K562 (cell line): Measurements from ENCODE around the gene ARFGAP3. TPM values are rescaled to one million over a fixed set of nuclear protein-coding genes. Genes with fewer than 3 reads are reported as not detected.

Experiments used
- HINFP ChIP-seq: fragments of 450-650 bp; conservative IDR thresholded peaks from 2 replicates; pipeline ENCODE4 v1.6.1; 2016; ENCODE audit warnings: missing genetic modification characterization, low read depth, mild to moderate bottlenecking, control low read depth, missing compliant biosample characterization
- HOMEZ ChIP-seq: fragments of 250-450 bp; sonication (Bioruptor Pico); IDR thresholded peaks from 2 replicates; pipeline ENCODE4 v1.4.0; 2020; ENCODE audit warnings: mild to moderate bottlenecking, moderate library complexity
- KDM4B ChIP-seq, 2 experiments: fragments of 450-650 bp in 1 of 2; sonication (generic) in 1 of 2; IDR thresholded peaks; 2 replicates each; pipeline ENCODE4 v1.6.1; 2016 to 2017; ENCODE audit warnings: borderline replicate concordance in 2 of 2, antibody characterized with exemption in 1 of 2, low read depth in 1 of 2, mild to moderate bottlenecking in 1 of 2
- NEUROD1 ChIP-seq: fragments of 150-350 bp; IDR thresholded peaks from 2 replicates; pipeline ENCODE4 v1.6.1; 2014; ENCODE audit warnings: borderline replicate concordance, low read length, low read depth; ENCODE audit not compliant: partially characterized antibody
- POU5F1 ChIP-seq: fragments of 150-350 bp; IDR thresholded peaks from 2 replicates; pipeline ENCODE4 v1.6.1; 2014; ENCODE audit warnings: borderline replicate concordance, low read length, low read depth, mild to moderate bottlenecking; ENCODE audit not compliant: partially characterized antibody
- PTTG1 ChIP-seq: fragments of 450-650 bp; IDR thresholded peaks from 2 replicates; pipeline ENCODE4 v1.6.1; 2016; ENCODE audit warnings: low read depth, mild to moderate bottlenecking, missing genetic modification characterization, missing compliant biosample characterization
- RBM14 ChIP-seq: fragments of 200-400 bp; formaldehyde crosslinking; IDR thresholded peaks from 2 replicates; pipeline ENCODE4 v1.6.1; 2018; ENCODE audit warnings: low read depth, mild to moderate bottlenecking, low read length, moderate library complexity, borderline replicate concordance; ENCODE audit not compliant: insufficient read depth
- USF2 ChIP-seq: sonication (generic); formaldehyde crosslinking; IDR thresholded peaks from 2 replicates; pipeline ENCODE4 v1.5.0; 2020; ENCODE audit warnings: missing genetic modification reagents
- ZC3H4 ChIP-seq: sonication (generic); formaldehyde crosslinking; IDR thresholded peaks from 2 replicates; pipeline ENCODE4 v1.9.0; 2021; ENCODE audit warnings: missing genetic modification reagents, borderline replicate concordance
- ZNF133 ChIP-seq: fragments of 250-450 bp; sonication (Bioruptor Pico); IDR thresholded peaks from 2 replicates; pipeline ENCODE4 v1.4.0; 2020; ENCODE audit warnings: mild to moderate bottlenecking
- ZNF280B ChIP-seq: fragments of 250-450 bp; sonication (Bioruptor Pico); IDR thresholded peaks from 2 replicates; pipeline ENCODE4 v1.5.1; 2021; ENCODE audit warnings: mild to moderate bottlenecking
- ZNF318 ChIP-seq, 2 experiments: fragments of 450-650 bp; IDR thresholded peaks; 2 replicates each; pipeline ENCODE4 v1.6.1; 2016; ENCODE audit warnings: mild to moderate bottlenecking in 2 of 2, borderline replicate concordance in 1 of 2, low read depth in 1 of 2, moderate library complexity in 1 of 2
- ZNF507 ChIP-seq: conservative IDR thresholded peaks from 2 replicates; pipeline ENCODE4 v1.6.1; 2017; ENCODE audit warnings: missing genetic modification characterization, missing compliant biosample characterization
- polyA plus RNA-seq, 8 experiments: library from polyadenylated mRNA; depleted of rRNA in 4 of 8; stranded (reverse) in 5 of 8; unstranded in 3 of 8; fragments of >200 nt; fragmentation: Nextera tagmentation in 2 of 8; fragmentation: Illumina TruSeq in 1 of 8; extraction: Ambion mirVana in 2 of 8; extraction: Trizol in 1 of 8; gene quantifications; 2 replicates each; pipeline versions ENCODE4 v1.2.1 to v1.2.3, GENCODE V29; 2011 to 2014; ENCODE audit warnings: inconsistent platforms in 1 of 8, missing spikeins in 1 of 8
- total RNA-seq, 7 experiments: library from RNA; depleted of rRNA in 6 of 7; stranded (reverse); fragments of >200 nt in 6 of 7; fragmentation: Illumina TruSeq in 2 of 7; extraction: Trizol in 2 of 7; gene quantifications; 2 replicates each; pipeline versions ENCODE4 v1.2.1 to v1.2.3, GENCODE V29; 2011 to 2021; ENCODE audit warnings: low replicate concordance in 1 of 7

The ARFGAP3 gene
- total and polyA plus RNA-seq, 9 of the 15 experiments (the other 6 are each of a cell fraction or from before 2014, with no cell fraction given): 14.2 to 31.9 (median 22.7) TPM

GRCh38 chr22:42897960-42898359, 40.9 kb upstream of the ARFGAP3 start (continued):
- TF ChIP-seq HINFP (tag) (no peak), RBM14 (no peak), KDM4B (IDR thresholded peaks at IDR 0.05; ENCODE audit: borderline replicate concordance in 2 of 2, low read depth in 1 of 2) (no peak), ZC3H4 (CRISPR knock-in tag) (no peak), ZNF133 (CRISPR knock-in tag) (no peak), USF2 (CRISPR knock-in tag) (no peak), ZNF280B (no peak), NEUROD1 (no peak), POU5F1 (no peak), ZNF507 (tag) (no peak), ZNF318 (IDR thresholded peaks at IDR 0.05; ENCODE audit: borderline replicate concordance in 1 of 2, low read depth in 1 of 2) (no peak), HOMEZ (no peak), PTTG1 (no peak)
- TF ChIP-seq, all 486 proteins: peak for 0
